GM18868 (cell line): ENCODE results near the gene ATF5.
A peak's percentile ranks its signal among the peaks of the same experiment; 100 is the strongest.

Experiments
- ATAC-seq: cut with Tn5 transposase; IDR thresholded peaks from one replicate; pipeline ENCODE4 v1.9.1; 2021; ENCODE audit warnings: mild to moderate bottlenecking, moderate library complexity; ENCODE audit not compliant: unreplicated experiment

Gene ATF5

DNA sequence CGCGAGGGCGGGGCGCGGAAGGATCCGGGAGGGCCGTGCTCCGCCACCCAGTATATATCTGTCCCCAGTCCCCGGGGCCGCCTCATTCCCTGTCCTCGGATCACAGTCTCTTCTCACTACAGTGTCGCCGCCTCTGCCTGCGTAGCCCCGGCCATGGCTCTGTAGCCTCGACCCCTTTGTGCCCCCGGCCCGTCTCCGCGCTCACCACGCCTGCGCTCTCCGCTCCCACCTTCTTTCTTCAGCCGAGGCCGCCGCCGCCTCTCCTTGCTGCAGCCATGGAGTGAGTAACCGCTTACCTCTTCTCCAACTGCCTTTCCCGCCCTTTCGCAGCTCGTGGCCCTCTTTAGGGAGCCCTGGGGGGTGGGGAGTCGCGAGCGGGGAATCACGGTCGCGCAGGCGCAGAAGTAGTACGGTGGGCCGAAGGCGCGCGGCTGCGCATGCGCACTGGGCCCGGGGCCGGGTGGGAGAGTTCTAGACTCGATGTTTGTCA, at the start of gene ATF5, which contains the start of gene NUP62:
Gene ATF5, plus strand, starts transcription at position 85 of the 490 bp plus-strand sequence. CDS start 1,646 bp downstream, outside the sequence.
Gene NUP62, minus strand, starts transcription at position 384 of the 490 bp plus-strand sequence. CDS start 19,697 bp downstream, outside the sequence.
- peak; percentile 48 for ATAC-seq

DNA sequence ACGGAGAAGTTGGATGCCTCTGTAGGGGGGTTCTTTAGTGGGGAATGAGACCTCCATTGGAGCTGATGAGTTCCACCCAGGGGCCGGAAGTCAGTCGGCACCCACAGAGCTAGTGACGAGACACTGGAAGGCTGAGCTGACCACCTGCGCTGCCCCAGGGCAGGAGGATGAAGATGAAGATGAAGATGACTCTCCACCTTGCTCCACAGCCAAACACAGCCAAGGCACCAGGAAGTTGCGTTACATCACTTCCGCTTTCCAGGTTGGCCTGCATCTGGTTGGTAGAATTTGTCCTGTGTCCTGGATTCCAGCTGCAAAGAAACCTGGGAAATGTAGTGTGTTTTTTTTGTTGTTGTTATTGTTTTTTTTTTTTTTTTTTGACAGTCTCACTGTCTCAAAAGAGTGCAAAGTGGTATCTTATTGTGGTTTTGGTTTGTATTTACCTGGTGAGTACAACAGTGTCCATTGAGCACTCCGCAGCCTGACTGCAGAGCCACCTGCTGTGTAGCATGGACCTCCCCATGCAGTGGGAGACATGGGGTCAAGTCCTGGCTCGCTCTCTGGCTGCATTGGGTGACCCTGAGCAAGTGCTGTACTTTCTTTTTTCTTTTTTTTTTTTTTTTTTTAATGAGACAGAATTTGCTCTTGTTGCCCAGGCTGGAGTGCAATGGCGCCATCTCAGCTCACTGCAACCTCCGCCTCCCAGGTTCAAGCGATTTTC, 49.6 kb upstream of the ATF5 start:
- ATAC-seq = no peak

GRCh38 chr19:49880162-49880869, 48.7 kb upstream of the ATF5 start:
- no peak for ATAC-seq

DNA sequence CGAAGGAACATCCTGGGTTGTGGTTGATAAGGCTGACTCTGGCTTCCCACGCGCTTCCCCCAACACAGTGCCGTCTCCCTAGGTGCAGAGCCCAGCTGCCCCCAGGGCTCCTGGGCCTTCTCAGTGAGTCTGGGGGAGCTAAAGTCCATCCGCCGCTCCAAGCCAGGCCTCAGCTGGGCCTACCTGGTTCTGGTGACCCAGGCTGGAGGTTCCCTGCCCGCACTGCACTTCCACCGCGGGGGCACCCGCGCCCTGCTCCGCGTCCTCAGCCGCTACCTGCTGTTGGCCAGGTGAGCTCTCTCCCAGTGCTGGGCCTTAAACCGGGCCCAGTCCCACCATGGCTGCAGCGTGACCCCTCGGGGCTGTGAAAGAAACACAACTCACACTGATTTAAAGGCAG, 47.8 kb upstream of the ATF5 start:
- ATAC-seq = no peak

DNA sequence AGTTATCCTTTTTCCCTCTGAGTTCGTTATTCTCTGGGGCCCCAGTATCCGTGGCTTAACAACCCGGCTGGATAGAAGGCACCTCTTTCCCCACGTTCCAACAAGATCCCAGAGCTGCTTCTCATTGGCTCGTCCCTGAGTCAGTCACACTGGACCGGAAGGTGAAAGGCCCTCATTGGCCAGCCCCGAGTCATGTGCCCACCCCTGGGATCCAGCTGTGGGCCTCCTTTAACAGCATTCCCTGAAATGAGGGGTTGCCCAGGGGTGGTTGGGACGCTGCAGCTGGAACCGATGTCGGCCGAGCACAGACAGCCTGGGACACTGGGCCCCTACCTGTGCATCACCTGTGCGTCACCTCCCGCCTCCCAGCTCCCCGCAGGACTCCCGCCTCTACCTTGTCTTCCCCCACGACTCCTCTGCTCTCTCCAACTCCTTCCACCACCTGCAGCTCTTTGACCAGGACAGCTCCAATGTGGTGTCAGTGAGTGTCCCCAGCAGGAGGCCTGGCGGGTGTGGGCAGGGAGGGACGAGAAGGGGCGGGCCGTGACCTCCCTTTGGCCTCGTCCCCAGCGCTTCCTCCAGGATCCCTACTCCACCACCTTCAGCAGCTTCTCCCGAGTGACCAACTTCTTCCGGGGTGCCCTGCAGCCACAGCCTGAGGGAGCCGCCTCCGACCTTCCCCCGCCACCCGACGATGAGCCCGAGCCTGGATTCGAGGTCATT, 47.2 kb upstream of the ATF5 start:
- ATAC-seq = no peak

DNA sequence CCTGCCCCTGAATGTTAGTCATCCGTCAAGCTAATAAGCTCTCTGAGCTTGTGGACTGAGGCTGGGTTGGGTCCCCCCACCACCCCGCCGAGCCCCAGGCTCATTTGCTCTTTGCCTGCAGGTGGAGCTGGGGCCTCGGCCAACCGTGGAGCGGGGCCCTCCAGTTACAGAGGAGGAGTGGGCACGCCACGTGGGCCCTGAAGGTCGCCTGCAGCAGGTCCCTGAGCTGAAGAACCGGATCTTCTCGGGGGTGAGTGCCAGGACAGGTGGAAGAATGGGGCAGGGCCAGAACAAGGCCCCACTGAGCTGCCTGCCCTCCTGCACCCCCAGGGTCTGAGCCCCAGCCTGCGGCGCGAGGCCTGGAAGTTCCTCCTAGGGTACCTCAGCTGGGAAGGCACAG, 46.4 kb upstream of the ATF5 start:
- ATAC-seq = no peak

GRCh38 chr19:49883094-49883493, 45.9 kb upstream of the ATF5 start:
- no peak for ATAC-seq

DNA sequence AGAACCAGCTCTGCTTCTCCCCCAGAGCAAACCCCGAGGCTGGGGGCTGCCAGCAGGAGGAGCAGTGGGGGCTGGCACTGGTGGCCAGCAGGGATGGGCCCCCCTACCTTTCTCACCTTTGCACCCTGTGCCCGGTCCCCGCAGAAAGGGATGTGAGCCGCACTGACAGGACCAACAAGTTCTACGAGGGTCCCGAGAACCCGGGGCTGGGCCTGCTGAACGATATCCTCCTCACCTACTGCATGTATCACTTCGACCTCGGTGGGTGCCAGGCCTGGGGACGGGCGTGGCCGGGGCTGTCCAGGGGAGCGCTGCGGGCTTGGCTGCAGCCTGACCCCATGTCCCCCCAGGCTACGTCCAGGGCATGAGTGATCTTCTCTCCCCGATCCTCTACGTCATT, 44.9 kb upstream of the ATF5 start:
- ATAC-seq = no peak

GRCh38 chr19:49884760-49885159, 44.2 kb upstream of the ATF5 start:
- ATAC-seq = no peak

DNA sequence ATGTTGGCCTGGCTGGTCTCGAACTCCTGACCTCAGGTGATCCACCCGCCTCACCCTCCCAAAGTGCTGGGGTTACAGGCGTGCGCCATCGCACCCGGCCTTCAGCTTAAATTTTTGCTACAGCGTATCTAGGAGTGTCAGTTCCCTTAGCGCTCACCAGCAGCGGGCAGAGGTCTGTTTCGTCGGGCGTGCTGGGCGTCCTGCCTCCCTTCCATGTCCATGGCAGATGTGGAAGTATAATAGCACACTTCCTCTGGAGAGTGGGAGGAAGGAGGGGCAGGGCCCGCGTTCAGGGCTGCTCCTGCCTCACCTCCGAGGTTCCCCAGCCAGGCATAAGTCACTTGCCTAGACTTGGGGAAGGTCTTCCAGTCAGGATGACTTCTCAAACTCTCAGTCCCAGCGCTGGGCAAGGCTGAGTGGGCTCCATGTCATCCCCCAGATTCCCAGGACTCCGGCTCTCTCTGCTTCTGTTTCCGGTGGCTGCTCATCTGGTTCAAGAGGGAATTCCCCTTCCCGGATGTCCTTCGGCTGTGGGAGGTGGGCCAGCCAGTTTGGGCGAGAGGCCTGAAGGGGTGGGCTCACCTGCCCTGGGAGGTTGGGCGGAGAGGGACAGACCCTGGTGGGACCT, 41.9 kb upstream of the ATF5 start:
- ATAC-seq = no peak

GRCh38 chr19:49887665-49888509, 41.1 kb upstream of the ATF5 start:
- no peak for ATAC-seq

DNA sequence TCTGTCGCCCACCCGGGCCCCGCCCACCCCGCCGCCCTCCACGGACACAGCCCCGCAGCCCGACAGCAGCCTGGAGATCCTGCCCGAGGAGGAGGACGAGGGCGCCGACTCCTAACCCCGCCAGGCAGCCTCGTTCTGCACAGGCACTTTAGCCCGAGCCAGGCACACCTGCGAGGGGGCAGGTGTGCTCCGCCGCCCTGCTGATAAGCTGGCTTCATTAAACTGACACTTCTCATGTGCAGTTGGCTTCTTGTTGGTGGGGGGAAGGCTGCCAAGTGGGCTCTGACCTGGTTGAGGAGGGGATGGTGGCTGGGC, 40.5 kb upstream of the ATF5 start:
- ATAC-seq = no peak

GRCh38 chr19:49889038-49889686, 39.8 kb upstream of the ATF5 start:
- ATAC-seq = no peak

DNA sequence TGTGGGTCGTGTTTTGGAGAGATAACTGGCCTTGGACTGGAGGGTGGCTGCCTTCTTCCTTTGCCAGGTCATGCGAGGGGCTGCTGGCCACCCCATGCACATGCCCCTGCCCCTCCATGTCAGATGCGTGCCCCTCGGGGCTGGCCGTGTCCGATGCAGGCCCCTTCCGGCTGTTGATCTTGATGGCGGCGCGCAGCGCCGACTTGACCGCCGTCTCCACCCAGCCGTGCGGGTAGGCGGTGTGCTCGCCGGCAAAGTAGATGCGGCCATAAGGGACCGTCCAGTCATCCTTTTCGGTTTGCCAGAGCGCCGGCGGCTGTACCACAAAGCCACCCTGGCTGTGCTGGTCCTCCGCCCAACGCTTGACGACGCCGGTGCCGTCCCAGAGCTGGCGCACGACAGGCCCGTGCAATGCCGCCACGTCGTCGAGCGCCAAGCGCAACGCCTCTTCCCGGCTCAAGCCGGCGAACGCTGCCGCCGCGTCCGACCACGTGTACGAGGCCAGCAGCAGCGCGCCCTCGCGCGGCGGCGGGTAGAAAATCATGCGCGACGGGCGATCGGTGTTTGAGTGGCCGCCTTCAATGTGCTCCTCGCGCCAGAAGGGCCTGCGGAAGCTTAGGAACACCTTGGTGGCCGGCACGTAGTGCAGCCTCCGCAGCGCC, 39.2 kb upstream of the ATF5 start:
- ATAC-seq = no peak

GRCh38 chr19:49890349-49891311, 38.4 kb upstream of the ATF5 start:
- no peak for ATAC-seq

- no peak for ATAC-seq
Observed at GRCh38 chr19:49891393-49891792, 37.6 kb upstream of the ATF5 start.

DNA sequence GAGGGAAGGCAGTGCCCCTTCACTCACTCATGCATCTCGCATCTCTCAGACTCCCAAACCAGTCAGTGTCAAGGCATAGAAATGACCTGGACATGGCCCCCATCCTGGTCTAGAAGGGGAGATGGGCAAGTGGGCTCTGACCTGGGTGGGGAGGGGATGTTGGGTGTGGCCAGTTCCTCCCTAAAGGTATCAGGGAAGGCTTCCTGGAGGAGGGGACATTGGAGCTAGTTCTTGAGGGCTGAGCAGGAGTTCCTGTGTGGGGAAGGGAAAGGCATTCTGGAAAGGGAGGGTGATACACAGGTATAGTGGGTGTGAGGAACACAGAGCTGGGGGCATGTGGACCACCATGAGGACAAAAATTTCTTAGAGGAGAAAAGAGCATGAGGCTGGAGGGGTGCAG, 36.3 kb upstream of the ATF5 start:
- no peak for ATAC-seq

DNA sequence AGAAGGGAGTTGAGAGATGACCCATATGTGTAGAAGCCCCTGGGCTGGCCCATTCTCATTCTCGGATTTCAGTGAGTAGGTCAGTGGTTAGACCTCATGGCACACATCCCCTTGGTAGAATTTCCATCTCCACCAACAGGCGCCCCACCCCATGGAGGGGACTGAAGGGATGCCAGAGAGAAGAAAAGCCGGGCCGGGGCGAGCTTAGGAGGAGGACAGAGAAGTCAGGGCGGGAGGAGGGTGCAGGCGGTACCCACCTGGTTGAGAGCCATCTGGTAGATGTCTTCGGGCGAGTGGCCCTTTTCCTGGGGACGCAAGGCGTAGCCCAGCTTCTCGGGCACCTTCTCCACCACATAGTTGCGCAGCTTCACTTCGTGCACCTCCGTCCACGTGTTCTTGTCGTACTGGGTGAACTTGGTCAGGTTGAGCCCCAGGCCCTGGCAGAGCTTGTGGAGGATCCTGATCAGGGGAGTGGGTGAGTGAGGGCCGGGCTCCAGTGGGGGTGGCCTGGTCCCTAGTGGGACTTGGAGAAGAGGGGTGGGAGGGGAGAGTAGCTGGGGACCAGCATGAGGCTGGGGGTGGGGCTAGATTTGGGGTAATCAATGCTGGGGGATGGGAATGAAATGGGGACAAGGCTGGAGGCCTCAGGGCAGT, 34.9 kb upstream of the ATF5 start:
- ATAC-seq = no peak
